Thymus (tissue), 11 donors: Measurements from ENCODE around the gene HAO1. TPM values are rescaled to one million over a fixed set of nuclear protein-coding genes. Genes with fewer than 3 reads are reported as not detected.

Experiments
- DNase-seq, 9 donors: peaks; one replicate each; pipeline ENCODE4 v3.0.0-alpha.2; 2013; ENCODE audit warnings: low spot score in 9 of 9, low read depth in 6 of 9, missing footprints in 1 of 9
- H3K27ac ChIP-seq, 2 donors: one replicate each; pipeline ENCODE4 v1.5.1; 2013; ENCODE audit warnings: control low read depth in 1 of 2, low read depth in 1 of 2, low read length in 1 of 2, mild to moderate bottlenecking in 1 of 2, moderate library complexity in 1 of 2
- H3K27me3 ChIP-seq, 2 donors: one replicate each; pipeline ENCODE4 v1.5.1; 2013; ENCODE audit warnings: low read length in 1 of 2; ENCODE audit not compliant: control insufficient read depth in 2 of 2, insufficient read depth in 1 of 2
- H3K36me3 ChIP-seq, 2 donors: one replicate each; pipeline ENCODE4 v1.5.1; 2013; ENCODE audit warnings: low read length in 1 of 2, mild to moderate bottlenecking in 1 of 2, moderate library complexity in 1 of 2; ENCODE audit not compliant: control insufficient read depth in 2 of 2, insufficient read depth in 2 of 2
- H3K4me1 ChIP-seq, 2 donors: one replicate each; pipeline ENCODE4 v1.5.1; 2013; ENCODE audit warnings: low read length in 2 of 2; ENCODE audit not compliant: control insufficient read depth in 2 of 2, insufficient read depth in 2 of 2
- H3K4me3 ChIP-seq, 2 donors: one replicate each; pipeline ENCODE4 v1.5.1; 2013; ENCODE audit warnings: low read length in 2 of 2, control low read depth in 1 of 2, mild to moderate bottlenecking in 1 of 2
- H3K9me3 ChIP-seq, 2 donors: one replicate each; pipeline ENCODE4 v1.5.1; 2013; ENCODE audit warnings: low read length in 1 of 2, mild to moderate bottlenecking in 1 of 2; ENCODE audit not compliant: control insufficient read depth in 2 of 2, insufficient read depth in 1 of 2
- WGBS: extraction: QIAGEN DNeasy Blood & Tissue Kit; methylation state at CpG from one replicate; pipeline ENCODE4 v1.1.7; 2013; 5-methylcytosine and 5-hydroxymethylcytosine counted together
- polyA plus RNA-seq: library from polyadenylated mRNA; stranded (reverse); fragments of 200-250 nt; gene quantifications from one replicate; pipeline ENCODE4 v1.2.3, GENCODE V29; 2013
- total RNA-seq: library from RNA; stranded (reverse); fragments of 120-200 nt; gene quantifications from one replicate; pipeline ENCODE4 v1.2.4, GENCODE V29; 2013
- donor health status: healthy.

HAO1 gene
- total and polyA plus RNA-seq, 2 donors: 0.02 to 0.05 TPM

DNA sequence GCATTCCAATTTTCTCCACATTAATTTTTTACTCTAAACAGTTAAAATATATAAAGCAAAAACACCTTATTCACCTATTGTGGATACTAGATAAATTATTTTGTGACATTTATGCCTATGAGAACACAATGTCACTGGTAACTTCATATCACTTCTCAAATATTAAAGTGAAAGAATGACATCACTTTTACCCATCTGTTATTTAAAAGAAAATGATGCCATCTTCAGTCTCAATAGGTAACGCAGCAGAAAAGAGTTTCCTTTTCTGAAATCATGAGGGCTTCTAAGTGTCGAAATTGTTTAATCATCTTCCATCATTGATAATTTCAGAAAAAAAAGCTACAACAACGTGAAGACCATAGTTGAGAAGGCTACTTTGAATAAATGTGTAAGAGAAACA is 2.9 kb downstream of the HAO1 start:
- H3K27me3 ChIP-seq: no peaks in the 10 kb centered on the region
- WGBS: 94% methylated on average over 3 of the region's 3 CpGs
- H3K36me3 ChIP-seq: no peaks in the 10 kb centered on the region

DNA sequence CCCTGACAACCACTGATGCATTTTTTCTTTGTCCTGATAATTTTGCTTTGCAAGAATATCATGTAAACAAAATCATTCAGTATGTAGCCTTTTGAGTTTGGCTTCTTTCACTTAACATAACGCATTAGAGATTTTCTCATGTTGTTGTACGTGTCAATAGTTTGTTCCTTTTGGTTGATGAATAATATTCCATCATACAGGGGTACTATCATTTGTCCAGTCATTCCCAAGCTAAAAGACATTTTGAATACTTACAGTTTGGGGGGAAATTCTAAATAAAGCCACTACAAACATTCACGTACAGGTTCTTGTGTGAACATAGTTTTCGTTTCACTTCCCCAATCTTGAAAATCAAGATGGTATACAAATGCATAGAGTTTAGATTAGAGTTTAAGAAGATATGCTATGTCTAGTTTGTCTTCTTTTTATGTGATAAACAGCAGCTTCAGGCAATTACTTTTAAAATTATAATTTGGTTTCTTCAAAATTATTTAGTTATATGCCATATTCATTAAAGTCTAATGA is 5.2 kb downstream of the HAO1 start:
- Histone ChIP-seq H3K9me3 (no peaks in the 10 kb centered on the region), H3K4me3 (no peak overlapping the region), H3K4me1 (no peaks in the 10 kb centered on the region), H3K27me3 (no peaks in the 10 kb centered on the region), H3K27ac (no peak overlapping the region), H3K36me3 (no peaks in the 10 kb centered on the region)
- 68% methylated on average over 4 of the region's 4 CpGs for WGBS
- DNase-seq: no peak

More for the DNA sequence above, 2.9 kb downstream of the HAO1 start:
- Histone ChIP-seq H3K27ac (no peak overlapping the region), H3K4me1 (no peaks in the 10 kb centered on the region), H3K4me3 (no peak overlapping the region), H3K9me3 (no peaks in the 10 kb centered on the region)
- no peak for DNase-seq

DNA sequence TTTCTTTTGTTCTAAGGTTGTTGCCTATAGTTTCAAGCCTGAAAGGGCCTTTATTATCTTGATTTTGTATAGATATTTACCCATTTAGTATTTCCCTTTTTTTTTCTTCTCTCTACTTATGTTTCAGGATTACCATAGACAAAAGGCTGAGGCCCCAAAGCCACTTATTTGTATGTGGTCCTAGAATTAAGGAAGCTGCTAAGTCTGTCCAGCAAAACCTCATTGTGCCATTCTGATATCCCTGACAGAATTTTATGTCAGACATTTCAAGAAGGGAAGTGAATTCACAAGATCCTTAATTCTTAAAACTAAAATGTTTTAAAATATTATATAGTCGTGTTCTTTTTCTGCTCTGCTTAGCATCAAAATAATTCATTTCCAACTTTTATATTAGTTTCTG is 6.9 kb downstream of the HAO1 start:
- no peak overlapping the region for H3K4me3 ChIP-seq
- no peaks in the 10 kb centered on the region for H3K9me3 ChIP-seq
- no peaks in the 10 kb centered on the region for H3K27me3 ChIP-seq
- no peak for DNase-seq
- no peaks in the 10 kb centered on the region for H3K4me1 ChIP-seq
- H3K36me3 ChIP-seq: no peaks in the 10 kb centered on the region
- H3K27ac ChIP-seq: no peak overlapping the region
- WGBS: 87% methylated on average over 1 of the region's 1 CpG

DNA sequence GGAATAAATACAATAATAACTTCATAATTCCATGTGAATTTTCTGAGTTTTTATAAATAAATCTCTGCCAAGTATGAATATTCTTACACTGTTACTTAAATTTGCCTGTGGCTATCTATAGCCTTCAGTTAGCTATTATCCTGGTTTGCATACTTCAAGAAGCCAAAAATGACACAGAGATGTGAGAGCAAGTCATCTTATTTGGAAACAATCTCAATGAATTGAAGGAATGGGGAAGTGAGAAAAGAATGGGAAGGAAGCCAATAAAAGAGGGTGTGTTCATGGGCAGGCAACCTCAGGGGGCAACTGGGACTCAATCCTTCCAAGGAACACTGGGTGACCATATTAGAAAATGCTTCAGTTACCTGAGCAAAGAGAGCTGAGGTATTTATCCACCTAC is 9.9 kb downstream of the HAO1 start:
- Histone ChIP-seq H3K27me3 (no peaks in the 10 kb centered on the region), H3K9me3 (no peaks in the 10 kb centered on the region), H3K36me3 (no peaks in the 10 kb centered on the region), H3K27ac (no peak overlapping the region), H3K4me3 (no peak overlapping the region), H3K4me1 (no peaks in the 10 kb centered on the region)
- DNase-seq: no peak

DNA sequence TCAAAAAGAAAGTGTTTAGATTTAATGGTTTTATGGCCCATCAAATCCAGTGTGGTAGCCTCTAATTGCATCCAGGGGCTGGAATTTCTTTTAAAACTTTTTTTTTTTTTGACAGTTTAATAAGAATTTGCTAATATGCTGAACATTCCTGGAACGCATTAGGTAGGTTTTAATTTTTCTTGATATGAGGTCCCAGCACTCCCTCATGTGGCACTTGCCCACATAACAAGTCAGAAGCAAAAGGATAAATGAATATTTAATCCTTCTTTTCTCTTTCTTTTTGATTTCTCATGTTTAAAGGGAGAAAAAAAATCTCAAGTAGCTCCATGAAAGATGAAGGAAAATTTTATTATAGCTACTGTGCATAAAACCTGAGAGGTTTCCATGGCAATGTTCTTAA is 13.5 kb downstream of the HAO1 start:
- no peak overlapping the region for H3K27ac ChIP-seq
- no peaks in the 10 kb centered on the region for H3K27me3 ChIP-seq
- H3K9me3 ChIP-seq: no peaks in the 10 kb centered on the region
- H3K36me3 ChIP-seq: no peaks in the 10 kb centered on the region
- DNase-seq: no peak
- WGBS: 27% methylated on average over 1 of the region's 1 CpG
- no peaks in the 10 kb centered on the region for H3K4me1 ChIP-seq
- no peak overlapping the region for H3K4me3 ChIP-seq

DNA sequence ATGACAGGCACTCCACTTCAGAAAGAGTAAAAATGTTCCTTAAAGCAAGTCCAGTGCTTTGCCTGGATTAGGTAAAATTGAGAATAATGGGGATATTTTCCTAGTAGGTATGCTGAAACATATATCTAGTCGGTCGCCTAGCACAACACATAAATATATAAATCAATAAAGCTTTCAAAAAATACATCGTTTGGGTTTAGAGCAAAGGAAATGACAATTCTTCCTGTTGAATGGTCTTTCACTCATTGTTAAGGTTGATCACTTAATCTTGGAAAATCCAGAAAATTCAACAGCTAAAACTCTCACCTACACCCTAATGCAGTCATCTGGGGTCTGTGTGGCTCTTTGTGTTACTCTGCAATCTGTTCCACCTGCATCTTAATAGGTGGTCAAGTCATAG is 13.9 kb downstream of the HAO1 start:
- H3K9me3 ChIP-seq: no peaks in the 10 kb centered on the region
- DNase-seq: no peak
- no peaks in the 10 kb centered on the region for H3K27me3 ChIP-seq
- H3K4me1 ChIP-seq: no peaks in the 10 kb centered on the region
- no peak overlapping the region for H3K27ac ChIP-seq
- H3K4me3 ChIP-seq: no peak overlapping the region
- WGBS: 34% methylated on average over 3 of the region's 3 CpGs
- no peaks in the 10 kb centered on the region for H3K36me3 ChIP-seq

DNA sequence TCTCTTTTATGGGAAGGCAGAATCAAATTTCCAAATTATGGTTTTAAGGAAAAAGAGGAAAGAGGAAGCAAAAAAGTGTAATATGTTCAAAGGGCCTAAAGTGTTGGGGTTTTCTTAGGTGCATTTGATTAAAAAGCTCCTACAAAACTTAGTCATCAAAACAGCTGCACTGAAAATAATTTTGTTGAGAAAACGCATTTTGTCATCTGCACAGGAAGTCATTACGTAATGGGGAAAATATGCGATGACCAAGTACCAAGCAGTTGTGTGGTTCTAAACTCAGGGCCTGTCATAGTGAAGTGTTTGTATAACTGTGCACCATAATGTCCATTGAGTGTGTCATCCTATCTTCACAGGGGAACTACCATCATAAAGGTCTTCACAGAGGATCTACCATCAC is 15.6 kb downstream of the HAO1 start:
- 59% methylated on average over 3 of the region's 3 CpGs for WGBS
- H3K27me3 ChIP-seq: no peaks in the 10 kb centered on the region
- DNase-seq: no peak
- no peaks in the 10 kb centered on the region for H3K36me3 ChIP-seq
- no peaks in the 10 kb centered on the region for H3K9me3 ChIP-seq
- H3K4me1 ChIP-seq: no peaks in the 10 kb centered on the region
- H3K27ac ChIP-seq: no peak overlapping the region
- no peak overlapping the region for H3K4me3 ChIP-seq

DNA sequence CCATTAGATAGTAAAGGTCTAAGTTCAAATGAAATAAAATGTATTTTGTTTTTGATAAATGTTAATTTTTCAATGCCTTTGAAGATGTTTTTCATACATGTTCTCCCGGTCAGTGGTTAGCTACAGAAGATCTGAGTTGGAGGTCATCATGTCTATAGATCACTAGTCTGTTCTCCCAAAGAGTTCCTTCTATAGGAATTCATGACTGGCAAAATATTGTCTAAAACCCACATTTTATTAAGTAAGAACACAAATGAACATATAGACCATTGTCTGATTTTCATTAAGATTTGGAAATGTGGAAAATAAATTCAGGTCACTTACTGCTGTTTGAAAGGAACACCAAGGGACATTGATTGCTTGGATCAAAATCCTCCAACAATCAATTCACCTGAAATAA is 23.6 kb downstream of the HAO1 start:
- no peaks in the 10 kb centered on the region for H3K36me3 ChIP-seq
- no peak overlapping the region for H3K27ac ChIP-seq
- H3K4me3 ChIP-seq: no peak overlapping the region
- H3K4me1 ChIP-seq: no peaks in the 10 kb centered on the region
- WGBS: 96% methylated on average over 1 of the region's 1 CpG
- no peak for DNase-seq
- H3K9me3 ChIP-seq: no peaks in the 10 kb centered on the region
- H3K27me3 ChIP-seq: no peaks in the 10 kb centered on the region

DNA sequence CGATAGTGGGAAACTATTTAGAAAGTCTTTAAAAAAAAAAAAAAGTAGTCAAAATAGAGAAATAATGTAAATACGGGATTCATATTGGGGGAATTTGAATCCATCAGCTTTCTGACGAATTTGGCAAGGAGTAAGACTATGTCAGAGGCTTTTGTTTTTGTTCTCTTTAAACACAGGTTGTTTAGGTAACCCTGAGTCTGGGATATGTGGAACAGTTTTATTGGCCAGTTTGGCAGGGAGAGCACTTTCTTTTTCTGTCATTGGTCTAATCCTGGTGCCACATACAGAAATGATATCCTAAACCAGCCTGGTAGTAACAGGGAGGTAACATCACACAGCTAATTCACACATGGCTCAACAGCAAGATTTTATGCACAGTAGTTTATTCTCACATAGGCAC is 27.7 kb downstream of the HAO1 start:
- no peak overlapping the region for H3K4me3 ChIP-seq
- no peaks in the 10 kb centered on the region for H3K36me3 ChIP-seq
- no peak for DNase-seq
- H3K27ac ChIP-seq: no peak overlapping the region
- WGBS: 87% methylated on average over 3 of the region's 3 CpGs
- H3K27me3 ChIP-seq: no peaks in the 10 kb centered on the region
- no peaks in the 10 kb centered on the region for H3K4me1 ChIP-seq
- H3K9me3 ChIP-seq: no peaks in the 10 kb centered on the region
